Renal cortex interstitium (tissue), 11 donors: ENCODE data around the gene ZBTB17. TPM values are rescaled to one million over a fixed set of nuclear protein-coding genes. Genes with fewer than 3 reads are reported as not detected.
"Not testable (repeated sequence)": the region's sequence is repeated elsewhere in the genome, so short reads cannot be mapped to it uniquely, and the experiment has no call there.

Experiments
- DNase-seq, 11 donors: peaks; one replicate each; pipeline ENCODE4 v3.0.0-alpha.2; 2013; ENCODE audit warnings: low read depth in 9 of 11, low spot score in 4 of 11; ENCODE audit errors: extremely low read depth in 1 of 11
- polyA plus RNA-seq, 3 donors: library from polyadenylated mRNA; unstranded; fragments of 120-200 nt; gene quantifications; one replicate each; pipeline ENCODE4 v1.2.1, GENCODE V29; 2013; ENCODE audit not compliant: insufficient read length in 3 of 3

ZBTB17 gene
- polyA plus RNA-seq, 3 donors: 27.9 to 35.0 (median 30.6) TPM

DNA sequence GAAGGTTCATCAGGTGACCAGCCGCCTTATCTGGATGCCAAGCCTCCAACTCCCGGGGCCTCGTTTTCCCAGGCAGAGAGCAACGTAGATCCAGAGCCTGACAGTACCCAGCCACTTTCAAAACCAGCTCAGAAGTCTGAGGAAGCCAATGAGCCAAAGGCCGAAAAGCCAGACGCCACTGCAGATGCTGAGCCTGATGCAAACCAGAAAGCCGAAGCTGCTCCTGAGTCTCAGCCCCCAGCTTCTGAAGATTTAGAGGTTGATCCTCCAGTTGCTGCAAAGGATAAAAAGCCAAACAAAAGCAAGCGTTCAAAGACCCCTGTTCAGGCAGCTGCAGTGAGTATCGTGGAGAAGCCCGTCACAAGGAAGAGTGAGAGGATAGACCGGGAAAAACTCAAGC, 44.5 kb downstream of the ZBTB17 start:
- no peak for DNase-seq

DNA sequence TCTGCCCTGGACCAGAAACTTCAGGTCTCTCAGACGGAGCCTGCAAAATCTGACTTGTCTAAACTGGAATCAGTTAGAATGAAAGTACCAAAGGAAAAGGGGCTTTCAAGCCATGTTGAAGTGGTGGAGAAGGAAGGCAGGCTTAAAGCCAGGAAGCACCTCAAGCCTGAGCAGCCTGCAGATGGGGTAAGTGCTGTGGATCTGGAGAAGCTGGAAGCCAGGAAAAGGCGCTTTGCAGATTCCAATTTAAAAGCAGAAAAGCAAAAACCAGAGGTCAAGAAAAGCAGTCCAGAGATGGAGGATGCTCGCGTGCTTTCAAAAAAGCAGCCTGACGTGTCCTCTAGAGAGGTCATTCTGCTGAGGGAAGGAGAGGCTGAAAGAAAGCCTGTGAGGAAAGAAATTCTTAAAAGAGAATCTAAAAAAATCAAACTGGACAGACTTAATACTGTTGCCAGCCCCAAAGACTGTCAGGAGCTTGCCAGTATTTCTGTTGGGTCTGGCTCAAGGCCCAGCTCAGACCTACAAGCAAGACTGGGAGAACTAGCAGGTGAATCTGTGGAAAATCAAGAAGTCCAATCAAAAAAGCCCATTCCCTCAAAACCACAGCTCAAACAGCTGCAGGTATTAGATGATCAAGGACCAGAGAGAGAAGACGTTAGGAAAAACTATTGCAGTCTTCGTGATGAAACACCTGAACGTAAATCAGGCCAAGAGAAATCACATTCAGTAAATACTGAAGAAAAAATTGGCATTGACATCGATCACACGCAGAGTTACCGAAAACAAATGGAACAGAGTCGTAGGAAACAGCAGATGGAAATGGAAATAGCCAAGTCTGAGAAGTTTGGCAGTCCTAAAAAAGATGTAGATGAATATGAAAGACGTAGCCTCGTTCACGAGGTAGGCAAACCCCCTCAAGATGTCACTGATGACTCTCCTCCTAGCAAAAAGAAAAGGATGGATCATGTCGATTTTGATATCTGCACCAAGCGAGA, 46.6 kb downstream of the ZBTB17 start:
- DNase-seq: no peak

GRCh38 chr1:15926448-15926847, 49.5 kb downstream of the ZBTB17 start:
- DNase-seq: not testable (repeated sequence)

GRCh38 chr1:15923241-15923640, 52.7 kb downstream of the ZBTB17 start:
- DNase-seq: no peak

- no peak for DNase-seq
Measured at GRCh38 chr1:15918962-15919715, 56.8 kb downstream of the ZBTB17 start.

DNA sequence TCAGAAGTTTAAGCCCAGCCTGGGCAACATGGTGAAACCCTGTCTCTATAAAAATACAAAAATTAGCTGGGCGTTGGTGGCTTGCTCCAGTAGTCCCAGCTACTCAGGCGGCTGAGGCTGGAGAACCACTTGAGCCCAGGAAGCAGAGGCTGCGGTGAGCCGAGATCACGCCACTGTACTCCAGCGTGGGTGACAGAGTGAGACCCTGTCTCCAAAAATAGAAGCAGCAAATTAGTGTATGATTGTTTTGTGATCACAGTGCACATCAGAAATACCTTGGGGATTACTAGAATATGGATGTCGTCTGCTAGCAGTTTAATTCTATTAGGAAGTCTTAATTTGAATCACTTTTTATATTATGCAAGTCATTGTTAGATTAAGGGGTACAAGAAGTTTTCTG, 59.0 kb downstream of the ZBTB17 start:
- DNase-seq: no peak

DNA sequence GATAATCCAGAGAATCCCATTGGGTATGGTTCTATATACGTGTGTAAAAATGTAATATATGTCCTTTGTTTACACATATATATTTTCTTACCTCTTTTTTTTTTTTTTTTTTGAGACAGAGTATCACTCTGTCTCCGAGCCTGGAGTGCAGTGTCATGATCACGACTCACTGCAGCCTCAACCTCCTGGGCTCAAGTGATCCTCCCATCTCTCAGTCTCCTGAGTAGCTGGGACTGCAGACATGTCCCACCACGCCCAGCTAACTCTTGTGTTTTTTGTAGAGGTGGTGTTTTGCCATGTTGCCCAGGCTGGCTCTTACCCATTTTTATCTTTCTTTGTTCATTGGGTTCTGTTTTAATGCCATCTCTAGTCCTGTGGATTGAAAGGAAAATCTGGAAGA, 59.5 kb downstream of the ZBTB17 start:
- no peak for DNase-seq

GRCh38 chr1:15915991-15916390, 59.9 kb downstream of the ZBTB17 start:
- no peak for DNase-seq

- not testable (repeated sequence) for DNase-seq
Measured at GRCh38 chr1:15913607-15914006, 62.3 kb downstream of the ZBTB17 start.

GRCh38 chr1:15911927-15912326, 64.0 kb downstream of the ZBTB17 start:
- peak in 1 of 11 donors; percentile 21 for DNase-seq

- no peak for DNase-seq
Measured at GRCh38 chr1:15911141-15911540, 64.8 kb downstream of the ZBTB17 start.

DNA sequence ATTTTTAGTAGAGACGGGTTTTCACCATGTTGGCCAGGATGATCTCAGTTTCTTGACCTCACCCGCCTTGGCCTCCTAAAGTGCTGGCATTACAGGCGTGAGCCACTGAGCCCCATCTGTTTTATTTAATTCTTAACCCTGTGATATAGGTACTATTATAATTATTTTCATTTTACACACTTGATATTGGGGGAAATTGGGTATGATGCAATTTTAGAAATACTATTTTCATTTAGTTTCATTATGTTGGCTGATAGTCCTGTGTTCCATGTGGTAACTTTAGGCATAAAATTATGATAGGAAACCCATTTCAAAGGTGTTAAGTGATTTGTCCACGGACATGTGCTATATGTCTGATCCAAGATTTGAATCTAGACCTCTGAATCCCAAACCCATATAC, 67.3 kb downstream of the ZBTB17 start:
- no peak for DNase-seq

- DNase-seq: no peak
Measured at GRCh38 chr1:15902882-15903281, 73.0 kb downstream of the ZBTB17 start.

DNA sequence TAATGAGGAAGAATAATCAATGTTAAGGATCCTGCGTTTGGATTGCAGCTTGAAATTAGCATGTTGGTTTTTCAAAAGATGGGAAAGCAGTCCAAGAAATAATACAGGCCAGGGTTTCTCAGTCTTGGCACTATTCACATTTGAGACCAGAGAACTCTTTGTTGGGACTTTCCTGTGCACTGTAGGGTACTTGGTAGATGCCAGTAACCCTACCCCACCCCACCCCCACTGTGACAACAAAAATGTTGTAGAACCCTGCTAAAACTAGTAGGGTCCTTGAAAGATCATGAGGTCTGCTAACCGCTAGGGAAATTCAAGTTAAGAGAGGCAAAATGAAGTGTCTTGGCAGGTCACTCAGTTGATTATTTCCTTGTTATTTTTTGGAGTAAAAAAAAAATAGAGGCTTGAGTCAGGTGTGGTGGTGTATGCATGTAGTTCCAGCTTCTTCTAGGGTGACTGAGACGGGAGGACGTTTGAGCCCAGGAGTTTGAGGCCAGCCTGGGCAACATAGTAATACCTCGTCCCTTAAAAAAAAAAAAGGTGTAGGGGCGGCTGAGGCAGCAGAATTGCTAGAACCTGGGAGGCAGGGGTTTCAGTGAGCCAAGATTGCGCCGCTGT, 75.1 kb downstream of the ZBTB17 start:
- no peak for DNase-seq

GRCh38 chr1:15899266-15899665, 76.6 kb downstream of the ZBTB17 start:
- DNase-seq: no peak

- not testable (repeated sequence) for DNase-seq
Measured at GRCh38 chr1:15896841-15897610, 78.9 kb downstream of the ZBTB17 start.

- no peak for DNase-seq
Measured at GRCh38 chr1:15895233-15895632, 80.7 kb downstream of the ZBTB17 start.

DNA sequence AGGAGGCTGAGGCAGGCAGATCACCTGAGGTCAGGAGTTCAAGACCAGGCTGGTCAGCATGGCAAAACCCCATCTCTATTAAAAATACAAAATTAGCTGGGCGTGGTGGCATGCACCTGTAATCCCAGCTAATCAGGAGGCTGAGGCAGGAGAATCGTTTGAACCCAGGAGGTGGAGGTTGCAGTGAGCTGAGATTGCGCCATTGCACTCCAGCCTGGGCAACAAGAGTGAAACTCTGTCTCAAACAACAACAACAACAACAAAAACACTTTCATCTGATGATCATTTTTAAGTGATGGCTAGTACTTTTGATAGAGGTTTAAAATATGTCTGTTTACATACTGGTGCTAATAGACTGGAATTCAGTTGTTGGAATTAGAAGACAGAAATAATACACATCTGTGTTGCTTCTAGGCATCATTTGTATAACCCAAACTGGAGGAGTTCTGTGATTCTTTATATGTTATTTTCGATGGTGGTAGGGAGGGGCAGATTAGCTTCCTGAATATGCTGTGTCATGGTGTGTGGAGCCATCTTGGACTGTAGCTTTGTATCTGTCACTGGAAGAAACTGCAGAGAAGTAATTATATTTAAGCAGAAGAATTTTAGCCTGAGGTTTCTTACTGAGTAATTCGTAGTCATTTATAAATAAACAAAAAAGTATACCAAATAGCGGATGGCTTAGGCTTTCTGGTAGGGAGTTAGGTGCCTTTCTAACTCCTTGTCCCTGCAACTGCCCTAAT, 82.9 kb downstream of the ZBTB17 start:
- DNase-seq: not testable (repeated sequence)
